Measurements from ENCODE around the gene TMEM256. TPM values are rescaled to one million over a fixed set of nuclear protein-coding genes. Genes with fewer than 3 reads are reported as not detected.

The TMEM256 gene
- total RNA-seq, 1 donor from 2014 or later = 67.8 TPM

DNA sequence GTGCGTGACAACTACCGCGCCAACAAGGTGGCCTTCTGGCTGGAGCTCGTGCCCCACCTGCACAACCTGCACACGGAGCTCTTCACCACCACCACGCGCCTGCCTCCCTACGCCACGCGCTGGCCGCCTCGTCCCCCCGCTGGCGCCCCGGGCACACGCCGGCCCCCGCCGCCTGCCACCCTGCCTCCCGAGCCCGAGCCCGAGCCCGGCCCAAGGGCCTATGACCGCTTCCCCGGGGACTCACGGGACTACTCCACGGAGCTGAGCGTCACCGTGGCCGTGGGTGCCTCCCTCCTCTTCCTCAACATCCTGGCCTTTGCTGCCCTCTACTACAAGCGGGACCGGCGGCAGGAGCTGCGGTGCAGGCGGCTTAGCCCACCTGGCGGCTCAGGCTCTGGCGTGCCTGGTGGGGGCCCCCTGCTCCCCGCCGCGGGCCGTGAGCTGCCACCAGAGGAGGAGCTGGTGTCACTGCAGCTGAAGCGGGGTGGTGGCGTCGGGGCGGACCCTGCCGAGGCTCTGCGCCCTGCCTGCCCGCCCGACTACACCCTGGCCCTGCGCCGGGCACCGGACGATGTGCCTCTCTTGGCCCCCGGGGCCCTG lies 13.3 kb upstream of the TMEM256 start:
- no peak overlapping the region for H3K27ac ChIP-seq (replicated peaks)
- no peaks in the 10 kb centered on the region for H3K4me1 ChIP-seq
- no peaks in the 10 kb centered on the region for H3K9me3 ChIP-seq (replicated peaks)
- TF ChIP-seq, protein P1, sequence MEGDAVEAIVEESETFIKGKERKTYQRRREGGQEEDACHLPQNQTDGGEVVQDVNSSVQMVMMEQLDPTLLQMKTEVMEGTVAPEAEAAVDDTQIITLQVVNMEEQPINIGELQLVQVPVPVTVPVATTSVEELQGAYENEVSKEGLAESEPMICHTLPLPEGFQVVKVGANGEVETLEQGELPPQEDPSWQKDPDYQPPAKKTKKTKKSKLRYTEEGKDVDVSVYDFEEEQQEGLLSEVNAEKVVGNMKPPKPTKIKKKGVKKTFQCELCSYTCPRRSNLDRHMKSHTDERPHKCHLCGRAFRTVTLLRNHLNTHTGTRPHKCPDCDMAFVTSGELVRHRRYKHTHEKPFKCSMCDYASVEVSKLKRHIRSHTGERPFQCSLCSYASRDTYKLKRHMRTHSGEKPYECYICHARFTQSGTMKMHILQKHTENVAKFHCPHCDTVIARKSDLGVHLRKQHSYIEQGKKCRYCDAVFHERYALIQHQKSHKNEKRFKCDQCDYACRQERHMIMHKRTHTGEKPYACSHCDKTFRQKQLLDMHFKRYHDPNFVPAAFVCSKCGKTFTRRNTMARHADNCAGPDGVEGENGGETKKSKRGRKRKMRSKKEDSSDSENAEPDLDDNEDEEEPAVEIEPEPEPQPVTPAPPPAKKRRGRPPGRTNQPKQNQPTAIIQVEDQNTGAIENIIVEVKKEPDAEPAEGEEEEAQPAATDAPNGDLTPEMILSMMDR (IDR thresholded peaks at IDR 0.05; ENCODE audit: borderline replicate concordance) = no peak
- no peaks in the 10 kb centered on the region for H3K36me3 ChIP-seq
- no peak for DNase-seq
- intact Hi-C loops (cut with micrococcal nuclease) = no loop called here
- no peaks in the 10 kb centered on the region for H3K27me3 ChIP-seq (ENCODE audit: low read depth)
- H3K4me3 ChIP-seq = no peak overlapping the region

DNA sequence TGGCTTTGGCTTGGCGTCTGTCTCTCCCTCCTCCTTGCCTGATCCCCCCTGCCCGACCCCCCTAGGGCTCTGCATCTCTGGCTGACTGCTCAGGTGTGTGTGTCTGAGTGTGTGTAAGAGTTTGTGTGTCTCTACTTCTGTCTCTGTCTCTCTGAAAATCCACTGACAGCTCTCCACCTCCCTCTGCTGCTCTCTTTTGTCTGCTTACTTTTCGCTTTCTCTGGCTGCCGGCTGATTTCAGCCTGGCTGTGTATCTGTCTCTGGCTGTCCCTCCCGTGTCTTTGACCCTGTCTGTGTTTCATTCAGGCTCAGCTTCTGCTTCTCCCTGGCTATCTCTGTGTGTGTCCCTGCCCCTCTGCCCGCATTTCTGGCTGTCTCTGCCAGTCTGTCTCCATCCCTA lies 12.4 kb upstream of the TMEM256 start:
- Histone ChIP-seq H3K4me1 (no peaks in the 10 kb centered on the region), H3K36me3 (no peaks in the 10 kb centered on the region), H3K9me3 (replicated peaks) (no peaks in the 10 kb centered on the region), H3K4me3 (no peak overlapping the region), H3K27me3 (ENCODE audit: low read depth) (no peaks in the 10 kb centered on the region), H3K27ac (replicated peaks) (no peak overlapping the region)
- TF ChIP-seq, protein P1 (IDR thresholded peaks at IDR 0.05; ENCODE audit: borderline replicate concordance) = no peak
- no peak for DNase-seq
- intact Hi-C loops (cut with micrococcal nuclease) = no loop called here

DNA sequence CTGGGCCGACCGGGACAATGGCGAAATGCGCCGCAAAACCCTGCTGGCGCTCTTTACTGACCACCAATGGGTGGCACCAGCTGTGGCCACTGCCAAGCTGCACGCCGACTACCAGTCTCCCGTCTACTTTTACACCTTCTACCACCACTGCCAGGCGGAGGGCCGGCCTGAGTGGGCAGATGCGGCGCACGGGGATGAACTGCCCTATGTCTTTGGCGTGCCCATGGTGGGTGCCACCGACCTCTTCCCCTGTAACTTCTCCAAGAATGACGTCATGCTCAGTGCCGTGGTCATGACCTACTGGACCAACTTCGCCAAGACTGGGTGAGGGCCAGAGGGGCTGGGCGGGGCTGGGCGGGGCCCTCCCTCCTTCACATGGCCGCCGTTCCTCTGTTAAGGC lies 11.9 kb upstream of the TMEM256 start:
- H3K27me3 ChIP-seq (ENCODE audit: low read depth) = no peaks in the 10 kb centered on the region
- H3K27ac ChIP-seq (replicated peaks) = no peak overlapping the region
- H3K9me3 ChIP-seq (replicated peaks) = no peaks in the 10 kb centered on the region
- TF ChIP-seq, protein P1 (IDR thresholded peaks at IDR 0.05; ENCODE audit: borderline replicate concordance) = no peak
- no peak for DNase-seq
- H3K4me3 ChIP-seq = no peak overlapping the region
- intact Hi-C loops (cut with micrococcal nuclease) = no loop called here
- H3K36me3 ChIP-seq = no peaks in the 10 kb centered on the region
- no peaks in the 10 kb centered on the region for H3K4me1 ChIP-seq

DNA sequence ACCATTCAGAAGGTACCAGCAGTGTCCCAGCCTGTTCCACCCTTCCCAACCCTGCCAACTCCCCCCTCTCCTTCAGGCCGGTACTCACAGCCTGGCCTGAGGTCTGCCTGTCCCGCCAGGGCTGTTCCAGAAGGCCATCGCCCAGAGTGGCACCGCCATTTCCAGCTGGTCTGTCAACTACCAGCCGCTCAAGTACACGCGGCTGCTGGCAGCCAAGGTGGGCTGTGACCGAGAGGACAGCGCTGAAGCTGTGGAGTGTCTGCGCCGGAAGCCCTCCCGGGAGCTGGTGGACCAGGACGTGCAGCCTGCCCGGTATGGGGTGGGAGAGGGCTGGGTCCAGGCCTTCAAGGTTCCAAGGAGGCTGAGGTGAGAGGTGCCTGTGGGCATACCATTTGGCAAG lies 10.9 kb upstream of the TMEM256 start:
- Histone ChIP-seq H3K27ac (replicated peaks) (no peak overlapping the region), H3K9me3 (replicated peaks) (no peaks in the 10 kb centered on the region), H3K4me1 (no peaks in the 10 kb centered on the region), H3K36me3 (no peaks in the 10 kb centered on the region), H3K27me3 (ENCODE audit: low read depth) (no peaks in the 10 kb centered on the region), H3K4me3 (no peak overlapping the region)
- intact Hi-C loops (cut with micrococcal nuclease) = no loop called here
- TF ChIP-seq, protein P1 (IDR thresholded peaks at IDR 0.05; ENCODE audit: borderline replicate concordance) = no peak
- DNase-seq = no peak

DNA sequence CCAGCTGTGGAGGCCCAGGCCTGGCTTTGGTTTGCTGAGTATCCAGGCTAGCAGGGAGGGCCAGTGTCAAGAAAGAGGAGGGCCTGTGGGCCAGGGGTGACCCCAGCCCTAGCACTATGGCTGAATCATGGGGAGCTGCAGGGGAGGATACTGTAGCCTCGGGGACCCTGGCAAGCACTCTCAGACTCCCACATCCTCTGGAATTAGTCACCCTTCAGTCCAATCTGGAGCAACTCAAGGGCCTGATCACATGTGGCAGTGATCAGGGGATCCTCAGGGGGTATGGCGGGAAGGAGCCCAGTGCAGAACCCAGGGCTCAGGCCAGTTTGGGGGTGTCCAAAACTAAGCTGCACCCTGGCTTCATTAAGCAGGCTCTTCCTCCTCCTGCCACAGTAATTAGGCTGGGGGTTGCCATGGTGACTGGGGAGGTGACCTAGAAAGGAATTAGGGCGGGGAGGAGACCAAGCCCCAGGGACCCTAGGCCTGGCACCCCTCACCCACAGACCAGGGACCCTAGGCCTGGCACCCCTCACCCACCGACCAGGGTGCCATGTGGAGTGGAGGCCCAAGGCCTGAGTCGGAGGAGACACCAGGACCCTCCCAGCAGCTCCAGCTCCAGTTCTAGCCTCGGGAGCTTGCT lies 9.6 kb upstream of the TMEM256 start:
- intact Hi-C loops (cut with micrococcal nuclease) = no loop called here
- no peak overlapping the region for H3K4me3 ChIP-seq
- H3K4me1 ChIP-seq = no peaks in the 10 kb centered on the region
- TF ChIP-seq, protein P1 (IDR thresholded peaks at IDR 0.05; ENCODE audit: borderline replicate concordance) = no peak
- no peak overlapping the region for H3K27ac ChIP-seq (replicated peaks)
- DNase-seq = no peak
- no peaks in the 10 kb centered on the region for H3K36me3 ChIP-seq
- no peaks in the 10 kb centered on the region for H3K27me3 ChIP-seq (ENCODE audit: low read depth)
- H3K9me3 ChIP-seq (replicated peaks) = no peaks in the 10 kb centered on the region
